ENCODE results near the gene SAMMSON. TPM values are rescaled to one million over a fixed set of nuclear protein-coding genes. Genes with fewer than 3 reads are reported as not detected.

The SAMMSON gene
- total and polyA plus RNA-seq, 9 of the 15 experiments (the other 6 are each of a cell fraction or from before 2014, with no cell fraction given), result 0.65 to 4.4 (median 1.9) TPM

DNA sequence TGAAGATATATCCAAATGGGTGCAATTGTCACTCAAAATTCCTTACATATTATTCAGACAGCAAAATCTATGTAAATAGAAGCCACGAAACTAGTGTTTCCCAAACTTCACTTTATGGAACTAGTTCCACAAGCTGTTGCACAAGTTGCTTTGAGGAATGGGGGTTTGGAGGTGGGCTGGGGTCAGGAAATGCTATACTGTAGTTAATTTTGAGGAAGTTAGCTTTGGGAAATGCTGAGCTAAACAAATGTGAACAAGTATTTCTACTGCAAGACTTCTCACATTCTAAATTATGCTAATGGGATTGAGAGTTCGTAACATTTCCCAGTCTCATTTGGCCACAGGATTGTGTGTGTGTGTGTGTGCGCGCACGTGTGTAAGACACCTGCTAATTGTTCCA lies 28.7 kb upstream of the SAMMSON start:
- 71% methylated on average over 5 of the region's 5 CpGs for WGBS (ENCODE audit: insufficient coverage, low coverage, missing lambda C conversion rate)
- ChIA-PET POLR2A (no interaction called here), CTCF (ENCODE audit: low intra/inter-chr PET ratio) (no interaction called here)
- Histone ChIP-seq H3K4me2 (ENCODE audit: insufficient read depth, low read length) (no peak overlapping the region), H3K4me3 (no peak overlapping the region), H3K9me1 (ENCODE audit: control insufficient read depth, insufficient read depth, low read length) (no peaks in the 10 kb centered on the region), H3K27me3 (ENCODE audit: control insufficient read depth in 2 of 2, insufficient read depth in 2 of 2, low read length in 2 of 2) (no peaks in the 10 kb centered on the region), H2AFZ (ENCODE audit: low read depth, low read length) (no peak overlapping the region), H4K20me1 (replicated peaks; ENCODE audit: control insufficient read depth, insufficient read depth, low read length) (no peaks in the 10 kb centered on the region), H3K27ac (ENCODE audit: extremely low read depth, low read depth, low read length) (no peak overlapping the region), H3K36me3 (ENCODE audit: control insufficient read depth, insufficient read depth, low read length) (no peaks in the 10 kb centered on the region), H3K9me3 (replicated peaks; ENCODE audit: control insufficient read depth, insufficient read depth, low read depth, low read length) (no peaks in the 10 kb centered on the region), H3K4me1 (replicated peaks in 1 of 2; ENCODE audit: control insufficient read depth in 2 of 2, insufficient read depth in 2 of 2, low read length in 2 of 2) (no peaks in the 10 kb centered on the region), H3K9ac (ENCODE audit: insufficient read depth in 1 of 2, low read depth in 2 of 2, low read length in 2 of 2) (no peak overlapping the region), H3K79me2 (ENCODE audit: control insufficient read depth, insufficient read depth, low read length) (no peaks in the 10 kb centered on the region)
- FAIRE-seq (no peak), ATAC-seq (no peak), DNase-seq (ENCODE audit: extremely low read depth in 1 of 4, low spot score in 3 of 4) (no peak)
- intact Hi-C loops (cut with micrococcal nuclease) (no loop called here), in situ Hi-C loops (cut with MboI) (no loop called here)
- no TSS peak for BruUV-seq (replicated peaks)
- TF ChIP-seq ZNF316 (IDR thresholded peaks at IDR 0.05) (peak; percentile 40), ZNF668 (CRISPR knock-in tag; IDR thresholded peaks at IDR 0.05) (no peak)

DNA sequence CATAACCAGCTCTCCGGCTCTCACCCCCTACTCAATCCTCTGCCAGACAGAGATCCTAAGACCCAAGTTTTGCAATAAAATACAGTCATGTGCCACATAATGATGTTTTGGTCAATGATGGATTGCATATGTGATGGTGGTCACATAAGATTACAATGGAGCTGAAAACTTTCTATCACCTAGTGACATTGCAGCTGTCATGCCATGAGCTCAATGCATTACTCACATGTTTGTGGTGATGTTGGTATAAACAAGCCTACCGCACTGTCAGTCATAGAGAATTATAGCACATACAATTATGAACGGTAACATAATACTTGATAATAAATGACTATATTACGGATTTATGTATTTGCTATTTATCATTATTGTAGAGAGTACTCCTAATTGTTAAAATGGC lies 26.9 kb upstream of the SAMMSON start:
- FAIRE-seq (no peak), ATAC-seq (no peak), DNase-seq (ENCODE audit: extremely low read depth in 1 of 4, low spot score in 3 of 4) (no peak)
- TF ChIP-seq, protein P1, sequence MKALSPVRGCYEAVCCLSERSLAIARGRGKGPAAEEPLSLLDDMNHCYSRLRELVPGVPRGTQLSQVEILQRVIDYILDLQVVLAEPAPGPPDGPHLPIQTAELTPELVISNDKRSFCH (CRISPR knock-in tag; IDR thresholded peaks at IDR 0.05), result no peak
- TF ChIP-seq, protein P1 (tag; IDR thresholded peaks at IDR 0.05), result no peak
- no peak for TF ChIP-seq NBN (IDR thresholded peaks at IDR 0.05; ENCODE audit: low read depth)
- no peak for TF ChIP-seq RBM17 (IDR thresholded peaks at IDR 0.05; ENCODE audit: borderline replicate concordance, low read depth, low read length)
- TF ChIP-seq ZBTB17 (CRISPR knock-in tag; IDR thresholded peaks at IDR 0.05), result no peak
- no peak for TF ChIP-seq RFX1 (IDR thresholded peaks at IDR 0.05)
- TF ChIP-seq, protein P2, sequence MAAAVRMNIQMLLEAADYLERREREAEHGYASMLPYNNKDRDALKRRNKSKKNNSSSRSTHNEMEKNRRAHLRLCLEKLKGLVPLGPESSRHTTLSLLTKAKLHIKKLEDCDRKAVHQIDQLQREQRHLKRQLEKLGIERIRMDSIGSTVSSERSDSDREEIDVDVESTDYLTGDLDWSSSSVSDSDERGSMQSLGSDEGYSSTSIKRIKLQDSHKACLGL (CRISPR knock-in tag; IDR thresholded peaks at IDR 0.05; ENCODE audit: borderline replicate concordance, poor library complexity, severe bottlenecking), result no peak
- H3K9me1 ChIP-seq (ENCODE audit: control insufficient read depth, insufficient read depth, low read length), result no peaks in the 10 kb centered on the region
- no peaks in the 10 kb centered on the region for H3K27me3 ChIP-seq (ENCODE audit: control insufficient read depth in 2 of 2, insufficient read depth in 2 of 2, low read length in 2 of 2)
- intact Hi-C loops (cut with micrococcal nuclease) (no loop called here), in situ Hi-C loops (cut with MboI) (no loop called here)
- no peaks in the 10 kb centered on the region for H3K79me2 ChIP-seq (ENCODE audit: control insufficient read depth, insufficient read depth, low read length)
- H3K4me1 ChIP-seq (replicated peaks in 1 of 2; ENCODE audit: control insufficient read depth in 2 of 2, insufficient read depth in 2 of 2, low read length in 2 of 2), result no peaks in the 10 kb centered on the region
- H3K9ac ChIP-seq (ENCODE audit: insufficient read depth in 1 of 2, low read depth in 2 of 2, low read length in 2 of 2), result no peak overlapping the region
- BruUV-seq (replicated peaks), result no TSS peak
- no peaks in the 10 kb centered on the region for H4K20me1 ChIP-seq (replicated peaks; ENCODE audit: control insufficient read depth, insufficient read depth, low read length)
- H3K4me3 ChIP-seq, result no peak overlapping the region
- WGBS (ENCODE audit: insufficient coverage, low coverage, missing lambda C conversion rate), result 16% methylated on average over 4 of the region's 4 CpGs
- no peak overlapping the region for H2AFZ ChIP-seq (ENCODE audit: low read depth, low read length)
- H3K27ac ChIP-seq (ENCODE audit: extremely low read depth, low read depth, low read length), result no peak overlapping the region
- ChIA-PET POLR2A (interaction anchor here (1.4 kb wide), 1 partner anchor 27 kb away, joined by 3 read pairs; no protein-coding TSS in a partner anchor), CTCF (ENCODE audit: low intra/inter-chr PET ratio) (no interaction called here)
- H3K9me3 ChIP-seq (replicated peaks; ENCODE audit: control insufficient read depth, insufficient read depth, low read depth, low read length), result no peaks in the 10 kb centered on the region
- no peaks in the 10 kb centered on the region for H3K36me3 ChIP-seq (ENCODE audit: control insufficient read depth, insufficient read depth, low read length)
- no peak overlapping the region for H3K4me2 ChIP-seq (ENCODE audit: insufficient read depth, low read length)

All from K562 (cell line).